ENCODE data around the gene BMAL1.

The BMAL1 gene

DNA sequence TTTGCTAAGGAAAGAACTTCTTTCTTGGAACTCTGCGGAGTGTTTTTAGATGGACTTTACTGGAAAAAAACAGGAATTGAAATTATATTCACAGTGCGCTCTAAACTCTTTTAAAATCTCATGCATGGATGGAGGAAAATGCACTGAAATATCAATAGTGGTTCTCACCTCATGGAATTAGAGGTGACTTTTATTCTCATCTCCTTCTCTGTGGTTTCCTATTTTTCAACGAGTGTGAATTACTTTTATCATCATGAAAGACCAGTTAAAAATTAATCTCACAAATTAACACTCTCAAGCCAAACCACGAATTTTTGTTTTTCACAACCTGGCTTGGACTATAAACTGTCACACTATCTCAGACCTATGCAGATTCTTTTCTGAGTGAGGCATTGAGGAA, 16.6 kb downstream of the BMAL1 start:
- no peak for DNase-seq

DNA sequence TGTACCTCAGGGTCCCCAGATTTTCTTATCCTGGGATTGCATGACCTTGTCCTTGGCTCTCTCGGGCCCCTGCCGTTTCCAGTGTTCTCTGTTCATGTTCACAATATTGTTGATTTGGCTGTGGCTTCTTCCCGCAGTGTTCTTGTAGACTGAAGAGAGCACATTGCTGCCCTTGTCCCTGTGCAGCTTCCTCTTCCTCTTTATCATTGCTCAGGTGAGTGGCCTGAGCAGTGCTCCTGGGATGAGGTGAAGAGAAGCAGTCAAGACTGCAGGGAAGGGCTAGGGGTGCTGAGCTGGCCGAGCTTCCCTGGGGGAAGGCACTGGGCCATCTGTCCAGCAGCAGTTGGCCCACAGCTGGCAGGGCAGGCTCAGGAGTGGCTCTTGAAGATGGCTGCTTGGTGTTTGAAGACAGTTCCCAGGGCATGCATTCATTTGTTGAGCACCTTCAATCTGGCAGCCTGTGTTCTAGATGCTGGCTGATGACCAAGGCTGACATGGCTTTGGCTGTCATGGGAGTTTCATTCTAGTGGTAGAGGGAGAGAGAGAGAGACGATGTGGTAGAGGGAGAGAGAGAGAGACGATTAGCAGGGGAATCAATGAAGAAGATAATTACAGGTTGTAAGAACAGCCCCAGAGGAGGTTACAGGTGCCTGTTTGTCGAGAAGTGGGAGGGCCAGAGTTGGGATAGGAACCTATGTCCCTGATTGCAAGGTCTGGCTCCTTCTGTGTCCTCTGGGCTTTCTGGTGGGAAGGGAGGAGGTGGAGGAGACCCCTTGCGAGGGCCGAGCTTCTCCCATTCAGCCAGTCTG, 17.4 kb downstream of the BMAL1 start:
- DNase-seq, result no peak

DNA sequence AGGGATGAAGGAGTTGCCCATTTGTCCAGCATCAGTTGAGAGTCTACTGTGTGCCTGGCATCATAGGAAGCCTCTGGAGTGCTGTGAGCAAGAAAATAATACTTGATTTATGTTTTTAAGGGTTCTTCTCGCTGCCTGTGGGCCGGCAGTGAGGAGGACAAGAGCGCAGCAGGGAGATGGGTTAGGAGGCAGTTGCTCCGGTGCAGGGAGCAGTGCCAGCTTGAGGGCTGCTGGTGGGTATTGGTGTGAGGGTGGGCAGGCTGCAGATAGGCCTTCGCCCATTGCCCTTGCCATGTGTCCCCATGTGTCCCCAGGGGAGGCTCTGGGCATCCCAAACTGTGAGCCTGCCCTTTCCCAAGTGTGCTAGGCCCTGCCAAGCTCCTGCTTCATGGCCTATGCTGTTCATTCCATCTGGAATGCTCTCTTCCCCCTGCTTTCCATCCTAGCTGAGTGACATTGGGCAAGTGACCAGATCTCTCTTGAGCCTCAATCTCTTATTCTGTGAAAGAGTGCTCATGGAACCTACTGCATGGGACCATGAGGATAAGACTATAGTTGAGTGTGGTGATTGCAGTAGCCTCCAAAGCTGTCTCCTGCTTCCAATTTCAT, 19.8 kb downstream of the BMAL1 start:
- DNase-seq, result no peak

DNA sequence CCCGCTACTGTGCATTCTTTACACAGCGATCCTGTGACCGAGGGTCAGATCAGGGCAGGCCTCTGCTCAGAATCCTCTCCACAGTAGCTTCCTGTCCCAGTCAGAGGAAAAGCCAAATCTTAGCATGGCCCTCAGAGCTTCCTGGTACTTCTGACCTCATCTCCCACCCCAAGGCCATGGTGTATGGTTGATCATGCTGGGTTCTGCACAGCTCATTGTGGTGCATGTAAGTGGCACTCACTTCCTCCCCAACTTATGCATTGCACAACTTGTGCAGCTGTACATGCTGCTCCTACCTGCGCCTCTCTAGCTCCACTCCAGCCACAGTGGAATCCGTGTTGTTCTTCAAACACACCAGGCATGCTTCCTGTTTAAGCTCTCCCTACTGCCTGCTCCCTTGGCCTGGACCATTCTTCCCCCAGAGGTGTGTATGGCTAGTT, 20.3 kb downstream of the BMAL1 start:
- no peak for DNase-seq

DNA sequence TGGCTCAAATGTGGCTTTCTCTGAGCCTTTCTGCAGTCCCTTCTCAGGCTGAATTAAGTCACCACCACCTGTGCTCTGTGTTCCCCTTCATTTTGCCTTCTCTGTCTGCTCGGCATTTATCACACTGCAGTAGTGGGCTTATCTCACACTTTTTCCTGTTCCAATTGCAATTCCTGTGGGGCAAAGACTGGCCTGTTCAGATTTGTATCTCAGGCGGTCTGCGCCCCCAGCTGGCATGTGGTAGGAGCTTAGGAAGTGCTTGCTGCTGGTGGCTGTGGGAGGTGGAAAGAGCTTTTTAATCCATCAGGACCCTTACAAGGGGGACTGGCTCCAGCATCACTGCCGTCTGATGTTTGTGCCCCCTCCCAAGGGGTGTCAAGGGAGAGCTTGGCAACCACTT, 21.2 kb downstream of the BMAL1 start:
- DNase-seq, result no peak

DNA sequence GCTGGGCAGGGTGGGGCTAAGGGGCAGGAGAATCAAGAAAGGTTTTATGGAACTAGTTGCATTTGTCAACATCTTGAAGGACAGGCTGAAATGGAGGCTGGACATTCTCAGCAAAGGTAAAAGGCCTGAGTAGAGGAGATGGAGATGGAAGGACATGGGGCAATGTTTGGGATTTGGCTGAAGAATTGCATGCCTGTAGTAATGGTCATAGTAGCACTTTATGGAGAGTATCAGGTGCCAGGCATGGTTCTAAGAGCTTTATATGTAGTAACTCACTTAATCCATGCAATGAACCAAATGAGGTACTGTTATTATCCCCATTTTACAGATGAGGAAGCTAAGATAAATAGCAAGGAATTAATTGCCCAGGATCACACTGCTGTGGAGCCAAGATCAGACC, 23.9 kb downstream of the BMAL1 start:
- DNase-seq, result no peak

DNA sequence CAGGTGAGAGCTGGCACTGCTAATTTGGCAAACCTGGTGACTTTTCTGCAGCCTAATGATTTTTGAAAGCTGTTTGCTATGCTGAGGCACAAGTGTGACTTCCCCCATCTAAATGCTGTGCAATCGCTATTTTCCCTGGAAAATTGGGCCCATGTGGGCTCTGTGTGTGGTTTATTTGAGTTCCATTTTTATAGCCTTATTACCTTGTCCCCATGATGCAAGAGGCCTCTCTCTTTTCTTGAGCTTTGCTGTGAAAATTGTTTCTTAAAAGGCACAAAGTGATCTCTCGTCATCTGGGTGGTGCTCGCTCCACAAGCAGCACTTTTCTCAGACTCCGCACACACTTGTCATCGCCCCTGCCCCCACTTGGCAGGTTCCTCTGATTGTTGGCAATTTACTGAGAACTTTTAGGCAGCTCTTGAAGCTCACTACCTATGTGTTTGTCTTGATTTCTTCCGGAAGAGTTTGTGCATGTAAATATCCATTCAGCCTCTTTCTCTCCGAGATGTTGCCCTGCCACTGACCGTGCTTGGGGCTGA, 24.9 kb downstream of the BMAL1 start:
- DNase-seq, result no peak

DNA sequence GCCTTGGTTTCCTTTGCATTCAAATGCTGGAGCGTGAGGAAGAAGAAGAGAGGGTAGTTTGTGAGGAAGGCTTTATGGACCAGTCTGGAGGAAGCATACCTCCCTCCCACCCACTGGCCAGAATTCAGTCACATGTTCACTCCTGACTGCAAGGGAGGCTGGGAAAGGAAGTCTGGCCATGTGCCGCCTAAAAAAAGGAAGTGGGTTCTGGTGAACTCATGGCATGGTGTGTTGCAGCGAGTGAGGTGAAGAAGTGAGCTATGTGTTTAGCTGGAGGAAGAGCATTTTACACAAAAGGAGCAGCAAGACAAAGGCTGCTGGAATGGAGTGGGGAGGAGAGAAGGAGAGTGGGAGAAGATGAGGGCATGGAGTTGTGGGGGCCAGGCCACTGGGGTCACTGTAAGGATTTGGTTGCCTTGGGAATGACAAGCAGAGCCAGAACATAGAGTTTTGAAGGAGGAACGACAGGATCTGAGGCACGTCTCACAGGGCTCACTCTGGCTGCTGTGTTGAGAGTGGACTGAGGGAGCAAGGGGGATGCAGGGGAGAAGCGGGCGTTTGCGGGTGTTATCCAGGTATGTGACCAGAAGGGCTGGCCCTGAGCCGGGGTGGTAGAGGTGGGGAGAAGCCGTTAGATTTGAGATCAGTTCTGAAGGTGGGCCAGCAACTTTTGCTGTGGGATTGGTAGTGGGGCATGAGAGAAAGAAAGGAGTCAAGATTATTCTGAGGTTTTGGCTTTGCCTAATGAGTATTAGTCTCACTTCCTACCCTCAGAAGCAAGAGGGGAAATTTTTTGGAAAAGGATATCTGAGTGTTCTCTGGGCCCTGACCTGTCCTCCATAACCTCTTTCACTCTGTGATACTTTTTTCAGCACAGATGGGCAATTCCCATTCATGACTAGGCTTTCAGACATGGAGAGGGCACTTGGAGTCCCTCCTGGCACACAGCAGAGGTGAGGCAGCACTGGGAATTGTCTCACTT, 26.4 kb downstream of the BMAL1 start:
- no peak for DNase-seq

DNA sequence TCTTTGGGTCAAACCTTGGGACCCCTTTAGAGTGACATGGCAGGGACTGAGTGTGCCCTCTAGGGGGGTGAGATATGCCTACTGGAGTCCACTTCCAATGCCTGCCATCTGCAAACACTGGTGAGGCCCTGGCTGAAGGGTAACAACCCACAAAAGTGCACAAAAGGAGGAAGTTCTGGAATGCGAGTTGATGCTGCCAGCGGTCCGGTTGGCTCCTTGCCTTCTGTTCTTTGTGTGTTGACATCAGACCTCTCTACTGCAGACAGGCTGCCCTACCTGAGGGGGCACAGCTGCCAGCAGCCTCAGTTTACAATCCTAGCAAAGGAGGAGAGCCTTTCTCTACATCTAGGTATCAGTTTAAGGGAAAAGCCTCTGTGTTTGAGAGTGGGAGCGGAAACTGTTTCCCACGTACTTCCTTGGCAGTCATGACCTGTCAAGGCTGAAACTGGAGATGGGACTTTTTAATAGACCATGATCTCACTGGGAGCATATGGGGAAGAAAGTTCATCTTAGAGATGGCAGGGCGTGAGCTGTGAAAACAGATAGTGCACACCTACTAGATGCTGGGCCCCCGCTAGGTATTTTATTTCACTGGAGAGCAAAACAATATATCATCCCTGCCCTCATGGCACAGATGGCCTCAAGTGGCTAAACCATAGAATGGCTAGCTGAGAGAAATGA, 27.2 kb downstream of the BMAL1 start:
- DNase-seq, result no peak

DNA sequence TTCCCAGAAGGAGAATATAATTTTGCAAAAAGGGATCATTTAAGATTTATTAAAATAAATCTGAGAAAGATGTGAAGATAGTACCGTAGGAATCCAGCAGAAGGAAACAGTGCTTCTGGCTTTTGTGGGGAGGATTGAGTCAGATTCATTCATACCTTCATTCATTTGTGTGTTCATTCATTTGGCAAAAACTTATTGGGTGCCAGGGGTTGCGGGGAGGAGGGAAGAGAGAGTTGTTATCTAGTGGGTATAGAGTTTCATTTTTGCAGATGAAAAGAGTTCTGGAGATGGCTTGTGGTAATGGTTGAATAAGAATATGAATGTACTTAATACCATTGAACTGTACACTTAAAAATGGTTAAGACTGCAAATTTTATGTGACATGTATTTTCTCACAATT, 31.1 kb downstream of the BMAL1 start:
- no peak for DNase-seq

DNA sequence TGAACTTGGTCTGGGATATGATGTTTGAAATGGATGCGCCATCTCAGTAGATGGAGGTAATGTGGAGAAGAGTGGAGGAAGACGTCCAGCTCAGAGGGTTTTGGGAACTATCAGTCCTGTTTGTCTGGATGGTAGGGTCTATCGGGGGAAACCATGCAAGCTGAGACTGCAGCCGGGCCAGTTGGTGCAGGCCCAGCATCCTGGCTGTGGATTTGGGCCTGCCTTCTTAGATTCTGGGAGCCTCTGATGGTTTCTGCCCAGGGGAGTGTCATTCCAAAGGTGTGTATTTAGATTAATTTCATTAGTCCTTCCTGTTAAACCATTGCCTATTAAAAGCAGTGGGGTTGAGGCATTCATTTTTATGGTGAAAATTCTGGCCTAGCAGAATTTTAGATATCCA, 31.6 kb downstream of the BMAL1 start:
- DNase-seq, result no peak

DNA sequence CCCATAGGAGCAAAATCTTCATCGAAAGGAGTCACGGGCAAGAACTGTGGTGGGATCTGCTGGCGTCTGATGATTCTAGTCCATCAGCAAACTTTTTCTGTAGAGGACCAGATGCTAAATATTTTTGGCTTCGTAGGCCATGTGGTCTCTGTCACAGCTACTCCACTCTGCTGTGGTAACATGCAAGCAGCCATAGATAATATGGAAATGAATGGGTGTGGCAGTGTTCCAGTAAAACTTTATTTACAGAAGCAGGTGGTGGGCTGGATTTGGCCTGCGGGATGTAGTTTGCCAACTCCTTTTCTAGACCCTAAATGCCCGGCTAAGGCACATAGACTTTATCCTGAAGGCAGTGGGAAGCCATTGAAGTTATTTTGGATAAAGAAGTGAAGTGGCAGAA, 32.9 kb downstream of the BMAL1 start:
- no peak for DNase-seq

DNA sequence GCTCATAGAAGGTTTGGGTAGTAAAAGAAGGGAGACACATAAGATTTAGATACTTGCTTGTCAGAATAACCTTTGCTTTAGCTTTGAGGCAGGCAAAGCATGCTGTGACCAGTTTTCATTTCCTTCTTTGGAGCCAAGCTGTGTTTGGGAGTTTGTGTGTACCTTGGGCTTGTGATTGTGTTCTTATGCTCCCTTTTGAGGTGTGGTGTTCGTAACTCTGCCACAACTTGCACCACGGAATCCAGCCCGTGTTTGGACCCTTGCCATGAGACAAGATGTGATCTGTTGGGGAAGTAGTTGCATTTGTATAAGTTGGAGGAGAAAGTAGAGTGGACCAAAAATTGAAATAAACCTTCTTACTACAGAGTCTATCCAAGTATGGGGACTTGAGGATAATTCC, 34.0 kb downstream of the BMAL1 start:
- DNase-seq, result no peak

DNA sequence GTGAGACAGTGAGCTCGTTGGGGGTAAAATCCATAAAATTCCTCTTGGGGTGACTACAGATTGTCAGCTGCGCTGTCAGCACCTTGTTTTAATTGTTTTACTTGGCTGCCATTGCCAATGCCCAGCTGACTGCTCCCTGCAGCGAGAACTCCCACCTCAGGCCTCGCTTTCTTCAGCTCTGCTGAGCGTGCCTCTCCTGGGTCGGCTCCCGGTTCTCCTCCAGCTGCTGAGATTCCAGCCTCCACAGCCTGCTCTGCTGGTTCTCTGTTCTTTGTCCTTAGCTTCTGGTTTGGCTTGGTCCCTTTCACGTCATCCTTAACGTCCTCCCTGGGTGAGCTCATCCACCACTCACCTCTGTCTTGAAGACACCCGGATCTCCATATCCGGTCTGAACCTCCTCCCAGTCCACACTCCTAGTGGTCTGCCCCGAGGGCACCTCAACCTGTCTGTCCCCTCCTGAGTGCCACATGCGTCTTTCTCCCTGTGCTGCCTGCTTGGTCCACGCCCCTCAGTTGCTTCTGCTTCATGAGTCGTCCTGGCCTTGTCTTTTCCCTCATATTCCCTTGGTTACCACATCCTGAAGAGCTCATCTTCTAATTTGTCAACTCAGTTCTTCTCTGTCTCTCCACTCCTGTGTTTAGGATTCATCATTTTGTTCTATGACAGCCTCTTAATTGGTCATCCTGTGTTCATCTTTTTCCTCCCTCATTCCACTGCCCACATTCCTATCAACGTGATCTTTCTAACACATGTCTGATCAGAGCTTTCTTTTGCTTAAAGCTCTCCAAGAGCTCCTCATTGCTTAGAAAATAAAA, 35.6 kb downstream of the BMAL1 start:
- no peak for DNase-seq

DNA sequence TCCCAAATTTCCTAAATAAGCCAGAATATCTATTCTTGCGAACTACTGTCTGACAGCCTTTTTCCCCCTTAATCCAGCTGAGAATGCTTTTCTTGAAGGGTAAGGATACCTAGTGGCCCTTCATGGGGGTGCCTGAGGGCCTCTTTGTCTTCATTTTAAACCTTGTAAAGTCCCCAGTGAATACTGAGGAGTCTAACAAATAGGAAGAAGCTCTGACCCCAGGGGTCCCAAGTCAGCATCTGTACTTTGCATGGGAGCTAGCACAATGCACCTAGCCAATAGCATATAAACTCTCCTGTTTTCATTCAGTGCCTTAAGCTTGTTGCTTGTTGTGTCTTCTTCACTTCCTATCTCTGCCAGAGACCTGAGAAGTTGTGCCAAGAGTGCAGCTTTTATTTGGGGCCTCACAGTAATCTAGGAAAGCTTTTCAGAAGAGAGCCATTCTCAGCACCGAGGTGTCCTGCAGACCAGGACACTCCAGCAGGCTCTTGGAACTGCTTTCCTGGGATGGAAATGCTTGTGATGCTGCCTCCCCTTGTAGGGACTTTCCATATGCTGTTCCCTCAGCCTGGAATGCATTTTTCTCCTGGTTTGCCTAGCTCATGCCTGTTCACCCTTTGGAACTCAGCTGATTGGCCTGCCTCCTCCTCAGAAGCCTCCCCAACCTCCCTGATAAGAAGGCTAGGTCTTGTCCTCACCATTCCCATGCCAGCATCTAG, 37.2 kb downstream of the BMAL1 start:
- DNase-seq, result no peak

DNA sequence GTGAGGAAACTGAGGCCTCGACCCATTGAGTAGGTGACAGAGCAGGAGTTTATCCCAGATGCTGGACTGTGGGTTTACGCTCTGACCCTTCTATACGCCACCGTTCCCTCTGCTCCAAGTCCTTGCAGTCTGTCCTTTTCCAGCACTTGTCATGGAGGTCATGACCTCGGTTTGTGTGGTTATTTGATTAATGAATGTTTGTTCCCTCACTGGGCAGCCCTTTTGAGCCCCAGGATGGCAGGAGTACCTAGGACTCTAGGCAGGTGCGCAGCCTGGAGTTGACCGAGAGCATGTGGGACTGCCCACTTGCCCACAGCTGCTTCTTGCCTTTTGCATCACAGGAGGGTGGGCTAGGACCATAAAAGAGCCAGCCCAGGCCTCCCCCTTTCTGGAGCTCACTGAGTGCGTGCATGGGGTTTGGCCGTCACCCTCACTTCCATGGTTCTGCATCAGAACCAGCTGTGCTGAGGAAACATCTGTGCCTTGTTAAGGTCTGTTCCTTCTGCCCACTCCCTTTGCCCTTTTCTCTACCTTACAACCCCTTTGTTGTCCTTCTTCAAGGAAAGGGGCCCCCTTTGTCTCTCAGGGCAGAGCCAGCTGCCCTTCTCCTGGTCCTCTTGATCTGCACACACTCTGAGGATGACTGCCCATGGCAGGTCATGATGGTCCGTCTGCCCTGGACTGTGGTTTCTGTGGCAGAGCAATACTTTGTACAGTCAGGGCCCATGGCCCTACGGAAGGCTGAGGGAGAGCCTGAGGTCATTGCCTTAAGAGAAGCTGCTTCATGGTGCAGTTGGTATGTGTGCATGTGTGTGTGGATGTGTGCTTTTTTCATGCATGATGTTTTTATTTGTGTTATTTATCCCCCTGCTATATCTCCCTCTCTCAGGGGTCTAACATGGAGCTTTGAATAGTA, 38.2 kb downstream of the BMAL1 start:
- DNase-seq, result no peak

DNA sequence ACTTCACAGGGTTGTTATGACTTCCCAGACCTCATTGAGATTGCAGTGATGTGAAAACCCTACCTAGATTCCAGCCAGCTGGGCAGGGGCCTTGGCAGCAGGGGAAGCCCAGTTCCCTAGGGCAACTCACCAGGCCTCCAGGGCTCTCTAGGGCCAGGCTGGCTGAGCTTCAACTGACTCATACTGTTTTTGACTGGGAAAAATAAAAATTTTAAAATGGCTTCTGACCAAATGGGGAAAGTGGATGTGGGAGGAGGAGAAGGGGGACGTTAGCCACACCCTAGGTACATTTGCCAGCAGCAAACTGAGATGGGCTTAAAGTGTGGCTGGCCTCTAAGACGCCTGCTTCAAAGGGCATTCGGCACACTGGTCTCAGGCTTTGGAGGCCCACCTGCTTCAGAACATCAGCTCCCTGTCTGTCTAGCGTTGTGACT, 39.0 kb downstream of the BMAL1 start:
- DNase-seq, result no peak

DNA sequence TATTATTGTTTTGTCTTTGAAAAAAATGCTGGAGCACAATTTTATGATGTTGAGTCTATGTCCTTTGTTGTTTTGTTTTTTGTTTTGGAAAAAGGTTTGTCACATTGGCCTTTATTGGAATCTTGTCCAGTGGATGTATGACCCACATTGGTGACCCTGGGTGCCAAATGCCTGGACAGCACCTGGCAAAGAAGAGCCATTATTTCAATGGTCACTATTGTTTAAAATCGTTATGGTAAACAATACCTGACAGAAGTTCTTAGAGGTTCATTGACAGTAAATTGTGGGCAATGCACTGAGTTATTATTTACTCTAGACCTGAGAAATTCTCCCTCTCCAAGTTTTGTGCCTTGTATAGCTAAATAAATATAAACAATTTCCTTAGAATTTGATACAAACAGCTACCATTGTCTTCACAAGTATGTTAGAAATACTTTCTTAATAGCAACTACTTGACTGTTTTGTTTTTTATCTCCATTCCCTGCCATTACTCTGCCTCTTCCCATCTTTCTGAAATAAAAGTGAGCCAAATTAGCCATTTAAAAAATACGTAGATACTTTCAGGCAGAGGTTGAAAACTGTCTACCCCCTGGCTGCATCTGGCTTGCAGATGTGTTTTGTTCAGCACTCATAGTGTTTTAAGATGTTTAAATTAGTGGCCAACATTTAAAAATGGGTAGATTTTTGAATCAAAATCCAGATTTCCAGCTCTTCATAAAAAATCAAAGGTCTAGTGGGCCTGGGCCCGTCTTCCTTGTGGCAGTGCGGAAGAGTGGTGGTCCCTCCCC, 39.9 kb downstream of the BMAL1 start:
- no peak for DNase-seq

Measured in activated naive CD4-positive, alpha-beta T cell treated with Interleukin-2 at 50 U/mL for 16 hours (primary cell).